K562 (cell line): ENCODE results near the gene PIP5KL1. TPM values are rescaled to one million over a fixed set of nuclear protein-coding genes. Genes with fewer than 3 reads are reported as not detected.

Source experiments
- BCOR ChIP-seq: fragments of 450-650 bp; IDR thresholded peaks from 2 replicates; pipeline ENCODE4 v1.6.1; 2016
- E2F5 ChIP-seq: sonication (generic); formaldehyde crosslinking; IDR thresholded peaks from 2 replicates; pipeline ENCODE4 v1.8.0; 2022; ENCODE audit warnings: mild to moderate bottlenecking, missing genetic modification reagents
- ETS2 ChIP-seq: IDR thresholded peaks from 2 replicates; pipeline ENCODE4 v1.6.1; 2016; ENCODE audit warnings: borderline replicate concordance, missing genetic modification characterization, mild to moderate bottlenecking, moderate library complexity, missing compliant biosample characterization; ENCODE audit not compliant: poor library complexity, severe bottlenecking
- FOXA3 ChIP-seq, 2 experiments: fragments of 450-650 bp in 1 of 2; sonication (generic) in 1 of 2; formaldehyde crosslinking; IDR thresholded peaks in 1 of 2; conservative IDR thresholded peaks in 1 of 2; 2 replicates each; pipeline versions ENCODE4 v1.4.0 to v1.8.0; 2020 to 2022; ENCODE audit warnings: mild to moderate bottlenecking in 2 of 2, missing genetic modification reagents in 1 of 2
- FOXJ3 ChIP-seq: sonication (generic); formaldehyde crosslinking; IDR thresholded peaks from 2 replicates; pipeline ENCODE4 v1.4.0; 2020; ENCODE audit warnings: mild to moderate bottlenecking, missing genetic modification reagents
- GTF2E2 ChIP-seq: fragments of 200-800 bp; sonication (Bioruptor generic); IDR thresholded peaks from 2 replicates; pipeline ENCODE4 v1.6.1; 2016; ENCODE audit warnings: missing genetic modification characterization, missing compliant biosample characterization
- MED1 ChIP-seq: sonication (generic); formaldehyde crosslinking; IDR thresholded peaks from 2 replicates; pipeline ENCODE4 v1.8.1; 2023; ENCODE audit warnings: missing genetic modification reagents, borderline replicate concordance
- NFE2 ChIP-seq: IDR thresholded peaks from 2 replicates; pipeline ENCODE4 v1.6.1; 2014; ENCODE audit warnings: antibody characterized with exemption, low read depth
- PATZ1 ChIP-seq: fragments of 250-450 bp; sonication (Bioruptor Pico); IDR thresholded peaks from 2 replicates; pipeline ENCODE4 v1.5.0; 2020; ENCODE audit warnings: mild to moderate bottlenecking, borderline replicate concordance
- PPARD ChIP-seq: fragments of 250-450 bp; sonication (Bioruptor Pico); IDR thresholded peaks from 2 replicates; pipeline ENCODE4 v1.8.0; 2022; ENCODE audit warnings: inconsistent platforms, mild to moderate bottlenecking, moderate library complexity
- ZBTB12 ChIP-seq: fragments of 250-450 bp; sonication (Bioruptor Pico); IDR thresholded peaks from 2 replicates; pipeline ENCODE4 v1.4.0; 2020
- ZNF232 ChIP-seq: sonication (generic); formaldehyde crosslinking; IDR thresholded peaks from 2 replicates; pipeline ENCODE4 v1.8.0; 2022; ENCODE audit warnings: mild to moderate bottlenecking, missing genetic modification reagents
- ZNF408 ChIP-seq: fragments of 250-450 bp; sonication (Bioruptor Pico); IDR thresholded peaks from 2 replicates; pipeline ENCODE4 v1.4.0; 2020; ENCODE audit warnings: low read depth, mild to moderate bottlenecking, moderate library complexity
- ZSCAN32 ChIP-seq: fragments of 450-650 bp; formaldehyde crosslinking; IDR thresholded peaks from 2 replicates; pipeline ENCODE4 v1.4.0; 2020; ENCODE audit warnings: mild to moderate bottlenecking, moderate library complexity
- polyA plus RNA-seq, 8 experiments: library from polyadenylated mRNA; depleted of rRNA in 4 of 8; stranded (reverse) in 5 of 8; unstranded in 3 of 8; fragments of >200 nt; fragmentation: Nextera tagmentation in 2 of 8; fragmentation: Illumina TruSeq in 1 of 8; extraction: Ambion mirVana in 2 of 8; extraction: Trizol in 1 of 8; gene quantifications; 2 replicates each; pipeline versions ENCODE4 v1.2.1 to v1.2.3, GENCODE V29; 2011 to 2014; ENCODE audit warnings: inconsistent platforms in 1 of 8, missing spikeins in 1 of 8
- total RNA-seq, 7 experiments: library from RNA; depleted of rRNA in 6 of 7; stranded (reverse); fragments of >200 nt in 6 of 7; fragmentation: Illumina TruSeq in 2 of 7; extraction: Trizol in 2 of 7; gene quantifications; 2 replicates each; pipeline versions ENCODE4 v1.2.1 to v1.2.3, GENCODE V29; 2011 to 2021; ENCODE audit warnings: low replicate concordance in 1 of 7
- TF ChIP-seq, protein P1 (sequence below): fragments of 200-800 bp; sonication (Bioruptor generic); IDR thresholded peaks from 2 replicates; pipeline ENCODE4 v1.6.1; 2016; ENCODE audit warnings: missing genetic modification characterization, missing compliant biosample characterization
- TF ChIP-seq, protein P2 (sequence below): fragments of 450-650 bp; IDR thresholded peaks from 2 replicates; pipeline ENCODE4 v1.6.1; 2016; ENCODE audit warnings: missing biosample characterization, missing genetic modification characterization

The PIP5KL1 gene
- total and polyA plus RNA-seq, 9 of the 15 experiments (the other 6 are each of a cell fraction or from before 2014, with no cell fraction given): 0.18 to 4.8 (median 1.2) TPM

- TF ChIP-seq PATZ1 (CRISPR knock-in tag): no peak
- no peak for TF ChIP-seq MED1 (CRISPR knock-in tag)
- no peak for TF ChIP-seq PPARD (CRISPR knock-in tag)
- TF ChIP-seq ETS2 (tag): no peak
- TF ChIP-seq NFE2: no peak
- TF ChIP-seq FOXA3 (CRISPR knock-in tag; conservative IDR thresholded peaks at IDR 0.05 in 1 of 2, IDR thresholded peaks at IDR 0.05 in 1 of 2): no peak
- no peak for TF ChIP-seq FOXJ3 (CRISPR knock-in tag)
- TF ChIP-seq, protein P1, sequence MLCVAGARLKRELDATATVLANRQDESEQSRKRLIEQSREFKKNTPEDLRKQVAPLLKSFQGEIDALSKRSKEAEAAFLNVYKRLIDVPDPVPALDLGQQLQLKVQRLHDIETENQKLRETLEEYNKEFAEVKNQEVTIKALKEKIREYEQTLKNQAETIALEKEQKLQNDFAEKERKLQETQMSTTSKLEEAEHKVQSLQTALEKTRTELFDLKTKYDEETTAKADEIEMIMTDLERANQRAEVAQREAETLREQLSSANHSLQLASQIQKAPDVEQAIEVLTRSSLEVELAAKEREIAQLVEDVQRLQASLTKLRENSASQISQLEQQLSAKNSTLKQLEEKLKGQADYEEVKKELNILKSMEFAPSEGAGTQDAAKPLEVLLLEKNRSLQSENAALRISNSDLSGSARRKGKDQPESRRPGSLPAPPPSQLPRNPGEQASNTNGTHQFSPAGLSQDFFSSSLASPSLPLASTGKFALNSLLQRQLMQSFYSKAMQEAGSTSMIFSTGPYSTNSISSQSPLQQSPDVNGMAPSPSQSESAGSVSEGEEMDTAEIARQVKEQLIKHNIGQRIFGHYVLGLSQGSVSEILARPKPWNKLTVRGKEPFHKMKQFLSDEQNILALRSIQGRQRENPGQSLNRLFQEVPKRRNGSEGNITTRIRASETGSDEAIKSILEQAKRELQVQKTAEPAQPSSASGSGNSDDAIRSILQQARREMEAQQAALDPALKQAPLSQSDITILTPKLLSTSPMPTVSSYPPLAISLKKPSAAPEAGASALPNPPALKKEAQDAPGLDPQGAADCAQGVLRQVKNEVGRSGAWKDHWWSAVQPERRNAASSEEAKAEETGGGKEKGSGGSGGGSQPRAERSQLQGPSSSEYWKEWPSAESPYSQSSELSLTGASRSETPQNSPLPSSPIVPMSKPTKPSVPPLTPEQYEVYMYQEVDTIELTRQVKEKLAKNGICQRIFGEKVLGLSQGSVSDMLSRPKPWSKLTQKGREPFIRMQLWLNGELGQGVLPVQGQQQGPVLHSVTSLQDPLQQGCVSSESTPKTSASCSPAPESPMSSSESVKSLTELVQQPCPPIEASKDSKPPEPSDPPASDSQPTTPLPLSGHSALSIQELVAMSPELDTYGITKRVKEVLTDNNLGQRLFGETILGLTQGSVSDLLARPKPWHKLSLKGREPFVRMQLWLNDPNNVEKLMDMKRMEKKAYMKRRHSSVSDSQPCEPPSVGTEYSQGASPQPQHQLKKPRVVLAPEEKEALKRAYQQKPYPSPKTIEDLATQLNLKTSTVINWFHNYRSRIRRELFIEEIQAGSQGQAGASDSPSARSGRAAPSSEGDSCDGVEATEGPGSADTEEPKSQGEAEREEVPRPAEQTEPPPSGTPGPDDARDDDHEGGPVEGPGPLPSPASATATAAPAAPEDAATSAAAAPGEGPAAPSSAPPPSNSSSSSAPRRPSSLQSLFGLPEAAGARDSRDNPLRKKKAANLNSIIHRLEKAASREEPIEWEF: no peak
- no peak for TF ChIP-seq ZNF232 (CRISPR knock-in tag)
- TF ChIP-seq GTF2E2: no peak
- TF ChIP-seq E2F5 (CRISPR knock-in tag): no peak
- TF ChIP-seq BCOR: no peak
- TF ChIP-seq ZBTB12: no peak
- no peak for TF ChIP-seq ZNF408 (CRISPR knock-in tag)
- no peak for TF ChIP-seq ZSCAN32 (CRISPR knock-in tag)
- TF ChIP-seq, protein P2, sequence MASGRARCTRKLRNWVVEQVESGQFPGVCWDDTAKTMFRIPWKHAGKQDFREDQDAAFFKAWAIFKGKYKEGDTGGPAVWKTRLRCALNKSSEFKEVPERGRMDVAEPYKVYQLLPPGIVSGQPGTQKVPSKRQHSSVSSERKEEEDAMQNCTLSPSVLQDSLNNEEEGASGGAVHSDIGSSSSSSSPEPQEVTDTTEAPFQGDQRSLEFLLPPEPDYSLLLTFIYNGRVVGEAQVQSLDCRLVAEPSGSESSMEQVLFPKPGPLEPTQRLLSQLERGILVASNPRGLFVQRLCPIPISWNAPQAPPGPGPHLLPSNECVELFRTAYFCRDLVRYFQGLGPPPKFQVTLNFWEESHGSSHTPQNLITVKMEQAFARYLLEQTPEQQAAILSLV: no peak
Measured at GRCh38 chr9:127979333-127980059, 48.9 kb upstream of the PIP5KL1 start (continued).
